ENCODE results near the gene ELN. TPM values are rescaled to one million over a fixed set of nuclear protein-coding genes. Genes with fewer than 3 reads are reported as not detected.

The ELN gene
- total RNA-seq, 2 donors from 2014 or later: 92.6 to 131 TPM

DNA sequence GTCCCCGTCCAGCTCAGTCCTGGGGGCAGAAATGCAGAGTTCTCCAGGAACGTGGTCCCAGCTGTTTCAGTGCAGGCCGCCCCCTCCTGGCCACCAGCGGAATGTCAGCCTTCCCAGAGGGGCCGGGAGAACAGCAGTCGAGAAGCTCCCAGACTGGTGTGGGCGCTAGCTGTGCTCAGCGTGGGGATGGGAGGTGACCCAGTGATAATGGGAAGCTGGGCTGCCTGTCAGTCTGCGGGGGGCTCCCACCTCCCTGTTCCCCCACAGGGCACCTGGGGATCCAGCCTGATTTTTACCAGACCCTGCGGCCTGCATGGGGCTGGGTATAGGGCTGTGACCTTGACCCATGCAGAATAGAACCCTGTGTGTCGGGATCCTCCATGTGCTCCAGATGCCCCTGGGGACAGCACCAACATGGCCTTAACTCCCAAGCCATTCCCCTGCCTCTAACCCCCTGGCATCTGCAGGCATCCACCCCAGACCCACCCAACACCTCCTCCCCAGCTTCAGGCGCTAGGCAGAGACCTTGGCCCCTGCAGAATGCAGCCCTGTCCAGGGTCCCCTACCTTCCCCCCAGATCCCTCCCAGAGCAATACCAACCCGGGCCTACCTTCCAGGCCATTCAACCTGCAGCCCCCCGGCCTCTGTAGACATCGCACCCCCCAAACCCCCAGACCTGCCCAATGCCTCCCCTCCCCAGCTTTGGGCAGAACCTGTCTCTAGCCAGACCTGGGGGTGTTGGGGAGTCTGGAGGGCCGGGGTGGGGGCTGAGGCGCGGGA lies 880 bp upstream of the ELN start:
- no peak overlapping the region for H3K4me3 ChIP-seq
- H3K4me1 ChIP-seq: peaks cover 41% of the 10 kb centered on the region

GRCh38 chr7:74028321-74028838 lies 407 bp downstream of the ELN start:
- H3K4me1 ChIP-seq: peaks cover 54% of the 10 kb centered on the region
- TF ChIP-seq CTCF (IDR thresholded peaks at IDR 0.05) (no peak), POLR2A (IDR thresholded peaks at IDR 0.05) (no peak)
- no peaks in the 10 kb centered on the region for H3K36me3 ChIP-seq (replicated peaks in 1 of 2; ENCODE audit: insufficient read depth in 1 of 2, low read depth in 2 of 2)
- H3K27me3 ChIP-seq: no peaks in the 10 kb centered on the region
- WGBS, 2 donors: 10 to 13% methylated on average over 2 to 11 of the region's 13 CpGs
- intact Hi-C loops (cut with DNase I): loop anchor here (10.0 kb wide), 1 partner anchor 154 kb away; no protein-coding TSS in a partner anchor
- H3K4me3 ChIP-seq: peak overlapping the region; percentile 52 to 55
- DNase-seq: peak in 1 of 4 donors; percentile 55
- ATAC-seq: no peak
- no peaks in the 10 kb centered on the region for H3K9me3 ChIP-seq
- peak overlapping the region; percentile 83 to 90 (median 84) for H3K27ac ChIP-seq

More for the DNA sequence above, 880 bp upstream of the ELN start:
- intact Hi-C loops (cut with DNase I): loop anchor here (10.0 kb wide), 1 partner anchor 152 kb away; no protein-coding TSS in a partner anchor
- ATAC-seq (peak; percentile 62), DNase-seq (peak; percentile 80 to 87 (median 82))
- no peak for TF ChIP-seq POLR2A (IDR thresholded peaks at IDR 0.05)
- peak; percentile 86 to 96 (median 93) for TF ChIP-seq CTCF (IDR thresholded peaks at IDR 0.05)
- Histone ChIP-seq H3K36me3 (replicated peaks in 1 of 2; ENCODE audit: insufficient read depth in 1 of 2, low read depth in 2 of 2) (no peaks in the 10 kb centered on the region), H3K9me3 (no peaks in the 10 kb centered on the region), H3K27me3 (no peaks in the 10 kb centered on the region), H3K27ac (peak overlapping the region; percentile 83 to 90 (median 84))
- 10 to 12% methylated on average over 5 to 17 of the region's 18 CpGs for WGBS, 2 donors

- Histone ChIP-seq H3K27ac (peak overlapping the region; percentile 83 to 90 (median 84)), H3K36me3 (replicated peaks in 1 of 2; ENCODE audit: insufficient read depth in 1 of 2, low read depth in 2 of 2) (no peaks in the 10 kb centered on the region), H3K4me3 (peak overlapping the region; percentile 52 to 55), H3K27me3 (no peaks in the 10 kb centered on the region), H3K4me1 (peaks cover 62% of the 10 kb centered on the region), H3K9me3 (no peaks in the 10 kb centered on the region)
- peak; percentile 48 to 63 (median 53) for DNase-seq
- no peak for ATAC-seq
- intact Hi-C loops (cut with DNase I): loop anchor here (10.0 kb wide), 1 partner anchor 154 kb away; no protein-coding TSS in a partner anchor
- TF ChIP-seq CTCF (IDR thresholded peaks at IDR 0.05) (no peak), POLR2A (IDR thresholded peaks at IDR 0.05) (peak in 1 of 3 donors; percentile 3)
- WGBS, 2 donors: 18 to 30% methylated on average over 8 to 18 of the region's 18 CpGs
These were observed 1.3 kb downstream of the ELN start for GRCh38 chr7:74029089-74029785.

- ATAC-seq (no peak), DNase-seq (peak in 1 of 4 donors; percentile 54)
- 13 to 41% methylated on average over 5 to 8 of the region's 8 CpGs for WGBS, 2 donors
- Histone ChIP-seq H3K9me3 (no peaks in the 10 kb centered on the region), H3K4me1 (peaks cover 70% of the 10 kb centered on the region), H3K27me3 (no peaks in the 10 kb centered on the region), H3K27ac (peak overlapping the region; percentile 83 to 90 (median 84)), H3K36me3 (replicated peaks in 1 of 2; ENCODE audit: insufficient read depth in 1 of 2, low read depth in 2 of 2) (no peaks in the 10 kb centered on the region), H3K4me3 (peak overlapping the region in 1 of 2 donors; percentile 52)
- TF ChIP-seq CTCF (IDR thresholded peaks at IDR 0.05) (no peak), POLR2A (IDR thresholded peaks at IDR 0.05) (peak in 2 of 3 donors; percentile 15)
- intact Hi-C loops (cut with DNase I): loop anchor here (10.0 kb wide), 1 partner anchor 155 kb away; no protein-coding TSS in a partner anchor
These were observed 2.0 kb downstream of the ELN start for GRCh38 chr7:74029991-74030415.
